ENCODE measurements around the gene RAVER1.

GRCh38 chr19:10269333-10270179 is 63.8 kb downstream of the RAVER1 start:
- TF ChIP-seq CTCF (IDR thresholded peaks at IDR 0.05 in 4 of 5, conservative IDR thresholded peaks at IDR 0.05 in 1 of 5) = peak; percentile 81 to 94 (median 92)
- TF ChIP-seq POLR2A (IDR thresholded peaks at IDR 0.05) = no peak

All from gastrocnemius medialis (tissue), 4 donors.